GM12873 (cell line): Measurements from ENCODE around the gene DDAH1.

Source experiments
- CTCF ChIP-seq: IDR thresholded peaks from 2 replicates; pipeline ENCODE4 v1.5.1; 2012; ENCODE audit warnings: low read depth, mild to moderate bottlenecking, moderate library complexity, low read length, control low read depth; ENCODE audit not compliant: insufficient read depth; ENCODE audit errors: missing control alignments

DDAH1 gene

GRCh38 chr1:85356130-85356529 is 108.8 kb downstream of the DDAH1 start:
- no peak for TF ChIP-seq CTCF

- TF ChIP-seq CTCF = no peak
Measured at GRCh38 chr1:85352055-85352454, 112.9 kb downstream of the DDAH1 start.

- no peak for TF ChIP-seq CTCF
Measured at GRCh38 chr1:85351202-85351828, 113.6 kb downstream of the DDAH1 start.

GRCh38 chr1:85349224-85349623 is 115.7 kb downstream of the DDAH1 start:
- no peak for TF ChIP-seq CTCF

GRCh38 chr1:85347908-85348307 is 117.1 kb downstream of the DDAH1 start:
- TF ChIP-seq CTCF = no peak

GRCh38 chr1:85344256-85344694 is 120.7 kb downstream of the DDAH1 start:
- peak; percentile 35 for TF ChIP-seq CTCF

GRCh38 chr1:85343612-85344255 is 121.2 kb downstream of the DDAH1 start:
- no peak for TF ChIP-seq CTCF
